HG03135 (cell line): ENCODE data around the gene TNRC18.
"Not testable (repeated sequence)": the region's sequence is repeated elsewhere in the genome, so short reads cannot be mapped to it uniquely, and the experiment has no call there.

Source experiments
- ATAC-seq: cut with Tn5 transposase; IDR thresholded peaks from one replicate; pipeline ENCODE4 v1.9.1; 2021; ENCODE audit warnings: mild to moderate bottlenecking, moderate library complexity; ENCODE audit not compliant: unreplicated experiment

TNRC18 gene

DNA sequence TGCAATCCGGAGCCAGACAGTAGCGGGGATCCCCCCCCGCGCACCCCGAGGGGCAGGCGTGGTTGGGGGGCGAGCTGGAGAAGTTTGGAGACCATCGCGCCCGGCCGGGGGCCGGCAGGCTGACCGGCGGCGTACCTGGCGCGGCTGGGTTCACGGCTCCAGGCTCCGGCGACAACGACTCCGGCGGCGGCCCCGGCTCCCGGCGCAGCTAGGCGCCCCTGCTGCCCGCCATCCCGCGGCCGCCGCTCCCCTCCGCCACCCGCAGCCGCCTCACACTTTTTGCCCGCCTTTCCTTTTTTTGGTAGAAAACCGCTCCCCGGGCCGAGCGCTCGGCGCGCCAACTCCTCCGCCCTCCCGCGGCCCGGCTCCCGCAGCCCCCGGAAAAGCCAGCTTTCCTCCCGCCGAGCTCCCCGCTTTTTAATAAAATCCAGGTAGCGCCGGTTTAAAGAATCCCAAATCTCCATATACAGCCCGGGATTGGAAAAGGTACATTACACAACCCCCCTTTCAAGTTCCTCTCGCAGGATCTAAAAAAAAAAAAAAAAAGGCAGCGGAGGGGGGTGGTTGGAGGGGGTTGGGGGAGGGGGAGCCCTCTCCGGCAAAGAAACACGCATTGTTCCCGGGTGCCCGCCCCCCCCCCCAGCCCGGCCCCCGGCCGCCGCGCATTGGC lies at the start of gene TNRC18:
TNRC18 (minus strand) TSS at position 529 of the 670 bp plus-strand sequence. CDS start 2,588 bp downstream, outside the sequence.
- no peak for ATAC-seq

- no peak for ATAC-seq
These were observed 49.0 kb upstream of the TNRC18 start for GRCh38 chr7:5472432-5473315.

DNA sequence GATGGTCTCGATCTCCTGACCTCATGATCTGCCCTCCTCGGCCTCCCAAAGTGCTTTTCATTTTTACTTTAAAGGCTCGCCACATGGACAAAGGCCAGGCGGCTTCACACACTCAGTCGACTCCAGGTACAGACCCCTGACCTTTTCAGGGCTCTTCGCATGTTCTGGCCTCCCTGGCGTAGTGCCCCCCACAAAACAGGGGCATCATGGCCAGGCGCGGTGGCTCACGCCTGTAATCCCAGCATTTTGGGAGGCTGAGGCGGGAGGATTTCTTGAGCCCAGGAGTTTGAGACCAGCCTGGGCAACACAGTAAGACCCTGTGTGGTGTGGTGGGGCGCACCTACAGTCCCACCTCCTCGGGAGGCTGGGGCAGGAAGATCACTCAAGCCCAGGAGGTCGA lies 48.0 kb upstream of the TNRC18 start:
- ATAC-seq, result not testable (repeated sequence)

GRCh38 chr7:5470816-5471215 lies 47.2 kb upstream of the TNRC18 start:
- ATAC-seq, result no peak

- ATAC-seq, result no peak
These were observed 46.5 kb upstream of the TNRC18 start for GRCh38 chr7:5470167-5470532.

DNA sequence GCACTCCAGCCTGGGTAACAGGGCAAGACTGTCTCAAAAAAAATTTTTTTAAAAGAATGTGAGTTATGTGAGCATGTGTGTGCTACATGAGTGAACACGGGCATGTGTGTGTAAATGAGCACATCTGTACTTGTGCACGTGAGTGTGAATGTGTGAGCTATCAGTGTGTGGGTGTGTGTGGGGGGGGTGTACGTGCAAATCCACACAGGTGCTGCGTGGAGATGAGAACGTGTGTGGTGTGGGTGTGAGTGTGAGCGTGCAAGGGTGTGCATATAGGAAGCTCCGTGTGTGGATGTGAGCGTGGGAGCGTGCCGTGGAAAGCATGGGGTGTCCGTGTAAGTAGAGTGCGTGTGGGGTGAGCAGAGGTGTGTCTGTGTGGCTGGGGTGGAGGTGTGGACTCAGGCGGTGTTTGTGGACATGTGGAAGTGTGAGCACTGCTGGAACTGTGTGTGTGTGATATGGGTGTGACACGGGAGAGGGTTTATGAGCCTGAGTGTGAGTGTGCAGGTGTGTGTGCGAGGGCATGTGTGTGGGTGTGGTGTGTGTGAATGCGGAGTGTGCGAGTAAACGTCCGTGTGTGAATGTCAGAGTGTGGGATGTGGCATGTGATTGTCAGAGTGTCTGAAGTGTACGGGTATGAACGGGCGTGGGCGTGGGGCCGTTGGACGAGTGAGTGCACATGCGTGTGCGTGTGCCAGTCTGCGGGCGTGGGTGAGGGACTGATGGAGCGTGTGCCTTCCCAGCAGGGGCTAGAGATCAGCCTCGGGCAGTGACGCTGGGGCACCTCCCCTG lies 45.9 kb upstream of the TNRC18 start:
- no peak for ATAC-seq

GRCh38 chr7:5467645-5468044 lies 44.0 kb upstream of the TNRC18 start:
- no peak for ATAC-seq

DNA sequence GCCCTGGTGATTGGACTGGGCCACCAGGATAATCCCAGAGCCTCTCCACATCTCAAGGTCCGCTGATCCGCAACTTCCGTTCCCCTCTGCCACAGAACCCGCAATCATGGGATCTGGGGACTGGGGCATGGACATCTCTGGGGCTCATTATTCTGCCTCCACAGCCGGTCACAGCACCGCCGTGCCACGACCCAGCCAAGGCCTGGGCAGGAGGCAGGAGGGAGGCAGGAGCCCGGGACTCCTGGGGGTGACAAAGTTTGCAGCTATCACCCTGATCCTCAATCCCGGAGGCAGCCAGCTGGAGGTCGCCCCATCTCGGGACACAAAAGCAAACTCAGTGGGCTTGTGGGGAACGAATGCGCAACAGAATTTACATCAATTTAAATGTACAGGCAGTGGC lies 42.9 kb upstream of the TNRC18 start:
- ATAC-seq, result no peak

- no peak for ATAC-seq
These were observed 39.4 kb upstream of the TNRC18 start for GRCh38 chr7:5463031-5463430.

DNA sequence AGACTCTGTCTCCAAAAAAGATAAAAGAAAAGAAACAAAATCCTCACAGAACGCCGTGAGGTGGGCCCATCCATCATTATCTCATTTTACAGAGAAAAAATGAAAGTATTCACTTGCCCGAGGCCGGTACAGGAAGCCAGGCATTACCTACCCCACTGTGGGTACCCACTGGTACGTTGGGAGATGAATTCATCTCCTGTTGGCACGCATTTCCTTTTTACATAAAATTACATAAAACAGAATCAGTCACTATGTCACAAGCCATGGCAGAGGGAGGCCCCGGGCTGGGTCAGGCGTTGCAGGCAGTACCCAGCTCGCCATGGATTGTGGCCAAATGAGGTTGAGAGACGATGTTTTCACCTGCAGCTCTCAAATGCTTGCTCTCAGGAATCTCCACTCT lies 38.6 kb upstream of the TNRC18 start:
- ATAC-seq, result no peak

DNA sequence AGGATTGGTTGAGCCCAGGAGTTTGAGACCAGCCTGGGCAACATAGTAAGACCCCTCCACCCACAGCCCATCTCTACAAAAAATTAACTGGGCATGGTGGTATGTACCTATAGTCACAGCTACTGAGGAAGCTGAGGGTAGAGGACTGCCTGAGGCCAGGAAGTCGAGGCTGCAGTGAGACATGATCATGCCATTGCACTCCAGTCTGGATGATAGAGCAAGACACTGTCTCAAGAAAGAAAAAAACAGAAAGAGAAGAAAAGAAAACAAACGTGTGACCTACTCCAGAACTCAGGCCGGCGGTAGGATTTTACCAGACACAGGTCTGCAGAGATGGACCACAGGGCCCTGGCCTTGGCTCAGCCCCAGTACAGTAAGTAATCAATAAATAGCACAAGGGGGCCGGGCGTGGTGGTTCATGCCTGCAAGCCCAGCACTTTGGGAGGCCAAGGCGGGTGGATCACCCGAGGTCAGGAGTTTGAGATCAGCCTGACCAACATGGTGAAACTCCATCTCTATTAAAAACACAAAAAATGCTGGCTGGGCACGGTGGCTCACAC lies 35.4 kb upstream of the TNRC18 start:
- ATAC-seq, result no peak

- ATAC-seq, result no peak
These were observed 33.7 kb upstream of the TNRC18 start for GRCh38 chr7:5457245-5457735.

DNA sequence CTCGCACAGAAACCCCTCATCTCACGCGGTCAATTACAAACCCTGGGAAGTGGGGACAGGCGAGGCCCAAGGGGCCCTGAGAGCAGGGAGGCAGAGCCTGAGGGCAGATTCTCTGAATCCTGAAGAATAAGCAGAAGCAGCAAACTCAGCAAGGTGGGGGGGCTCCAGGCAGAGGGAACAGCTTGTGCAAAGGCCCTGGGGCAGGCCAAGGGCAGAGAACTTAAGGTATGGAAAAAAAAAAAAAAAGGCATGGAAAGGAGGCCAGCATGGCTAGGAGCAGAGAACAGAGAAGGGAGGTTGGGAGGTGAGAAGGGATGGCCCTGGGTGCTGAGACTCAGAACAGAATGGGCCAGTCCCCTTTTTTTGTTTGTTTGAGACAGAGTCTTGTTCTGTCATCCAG lies 32.8 kb upstream of the TNRC18 start:
- ATAC-seq, result no peak

DNA sequence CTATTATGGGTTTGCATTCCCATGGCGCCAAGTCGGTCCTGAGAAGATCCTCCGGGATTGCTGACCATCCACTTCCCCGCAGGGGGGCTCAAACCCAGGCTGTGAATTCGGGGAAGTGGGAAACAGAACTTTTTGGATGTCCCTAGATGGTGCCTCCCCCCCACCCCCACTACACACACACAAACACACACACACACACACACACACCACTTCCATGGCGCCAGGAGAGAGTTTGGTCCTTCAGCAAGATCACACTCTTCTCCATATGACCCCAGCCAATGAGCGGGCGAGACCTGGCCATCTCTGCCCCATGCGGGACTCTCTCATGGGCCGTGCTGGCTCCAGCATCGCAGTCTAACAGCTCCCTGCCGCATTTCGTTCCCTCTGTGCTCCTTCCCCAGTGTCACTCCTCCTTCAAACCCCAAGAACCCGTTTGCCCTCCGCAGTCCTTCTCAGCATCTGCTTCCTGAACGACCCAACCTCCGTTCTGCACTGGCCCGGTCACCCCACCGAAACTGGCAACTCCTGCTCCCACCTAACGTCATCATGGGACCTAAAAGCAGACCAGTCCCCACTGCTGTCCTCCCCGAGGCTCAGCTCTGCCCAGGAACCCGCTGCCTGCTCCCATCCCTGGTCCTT lies 32.1 kb upstream of the TNRC18 start:
- no peak for ATAC-seq

GRCh38 chr7:5455175-5455574 lies 31.5 kb upstream of the TNRC18 start:
- no peak for ATAC-seq

- ATAC-seq, result no peak
These were observed 30.9 kb upstream of the TNRC18 start for GRCh38 chr7:5454485-5454884.

DNA sequence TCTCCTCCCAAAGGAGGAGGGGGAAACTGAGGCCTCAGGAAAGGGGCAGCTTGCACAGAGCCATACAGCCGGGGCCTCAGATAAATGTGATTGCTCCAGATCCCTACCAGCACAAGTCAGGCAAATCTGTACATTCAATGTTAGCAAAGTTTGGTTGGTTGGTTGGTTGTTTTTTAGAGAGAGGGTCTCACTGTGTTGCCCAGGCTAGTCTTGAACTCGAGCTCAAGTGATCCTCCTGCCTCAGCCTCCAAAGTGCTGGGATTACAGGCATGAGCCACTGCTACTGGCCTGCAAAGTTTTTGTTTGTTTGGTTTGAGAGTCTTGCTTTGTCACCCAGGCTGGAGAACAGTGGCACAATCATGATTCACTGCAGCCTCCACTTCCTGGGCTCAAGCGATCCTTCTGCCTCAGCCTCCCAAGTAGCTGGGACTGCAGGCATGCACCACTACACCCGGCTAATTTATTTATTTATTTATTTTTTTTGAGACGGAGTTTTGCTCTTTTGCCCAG lies 30.0 kb upstream of the TNRC18 start:
- ATAC-seq, result no peak

DNA sequence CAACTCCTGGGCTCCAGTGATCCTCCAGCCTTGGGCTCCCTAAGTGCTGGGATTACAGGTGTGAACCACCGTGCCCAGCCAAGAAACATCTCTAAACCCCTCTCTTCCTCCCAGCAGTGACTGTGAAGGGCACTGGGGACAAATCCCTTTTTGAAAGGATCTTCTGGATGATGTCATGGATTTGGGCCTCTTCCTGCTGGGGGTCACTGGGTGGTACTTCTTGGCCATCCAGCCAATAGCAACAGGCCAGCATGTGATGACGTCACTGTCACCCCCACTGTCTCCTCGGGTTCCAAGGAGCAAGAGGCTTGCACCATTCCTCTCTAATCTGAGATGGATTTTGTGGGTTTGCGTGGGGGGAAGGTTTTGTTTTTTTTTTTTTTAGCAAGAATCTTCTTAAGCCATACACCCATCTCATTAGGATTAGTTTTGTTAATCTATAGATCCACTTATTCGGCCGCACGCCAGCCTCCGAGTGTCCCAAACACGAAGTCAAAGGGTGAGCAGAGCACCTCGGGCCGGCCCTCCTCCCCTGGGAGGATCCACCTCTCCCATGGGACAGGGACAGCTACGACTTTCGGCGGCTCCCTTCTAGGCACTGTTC lies 29.4 kb upstream of the TNRC18 start:
- no peak for ATAC-seq

DNA sequence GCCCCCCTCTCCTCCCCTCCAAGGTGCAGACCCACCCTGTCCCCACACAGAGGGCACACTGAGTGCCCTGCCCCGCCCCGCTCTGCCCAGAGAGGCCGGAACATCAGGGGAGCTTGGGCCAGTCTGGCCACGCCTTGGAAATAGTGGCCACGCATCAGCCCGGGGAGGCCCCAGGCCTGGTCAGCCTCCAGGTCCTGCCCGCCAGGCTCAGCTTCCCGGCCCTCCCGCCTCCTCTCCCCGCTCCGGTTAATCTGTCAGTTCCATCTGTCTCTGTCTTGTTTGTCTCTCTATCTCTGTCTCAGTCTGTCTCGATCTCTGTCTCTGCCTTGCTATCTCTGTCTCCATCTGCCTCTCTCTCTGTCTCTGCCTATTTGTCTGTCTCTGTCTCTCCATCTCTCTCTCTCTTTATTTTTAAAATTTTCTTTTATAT lies 28.9 kb upstream of the TNRC18 start:
- no peak for ATAC-seq

DNA sequence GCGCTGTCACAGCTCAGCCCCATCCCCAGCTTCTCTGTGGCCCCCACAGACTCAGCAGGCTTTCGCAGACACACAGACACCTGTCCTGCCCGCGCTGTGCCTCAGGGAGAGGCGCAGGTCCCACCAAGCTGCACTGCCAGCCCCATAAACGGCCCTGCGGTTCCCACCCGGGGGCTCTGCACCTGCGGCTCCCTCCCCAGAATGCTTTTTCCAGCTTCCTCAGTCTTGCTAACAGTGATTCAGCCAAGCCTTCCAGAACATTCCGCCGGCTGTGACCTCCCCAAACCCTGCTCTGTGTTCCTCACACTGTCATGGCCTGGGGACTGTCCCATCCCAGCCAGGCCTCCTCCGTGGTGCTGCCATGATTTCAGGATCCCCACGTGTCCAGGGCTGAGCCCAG lies 27.8 kb upstream of the TNRC18 start:
- no peak for ATAC-seq
